Cardiac muscle cell (in vitro differentiated cells and primary cell): ENCODE measurements around the gene NFATC2. TPM values are rescaled to one million over a fixed set of nuclear protein-coding genes. Genes with fewer than 3 reads are reported as not detected.

Source experiments
- DNase-seq, 2 donors: peaks; one replicate each; pipeline versions ENCODE4 v3.0.0 to v3.0.0-alpha.2; 2010 to 2017; ENCODE audit warnings: low read depth in 1 of 2, low spot score in 1 of 2
- H3K27ac ChIP-seq: fragments of 200-600 bp; sonication (generic); 2 replicates; pipeline ENCODE4 v1.5.1; 2016
- H3K27me3 ChIP-seq: fragments of 200-600 bp; sonication (generic); 2 replicates; pipeline ENCODE4 v1.6.0; 2016; ENCODE audit warnings: control low read depth
- H3K36me3 ChIP-seq: fragments of 200-600 bp; sonication (generic); 2 replicates; pipeline ENCODE4 v1.5.1; 2016; ENCODE audit warnings: control low read depth
- H3K4me1 ChIP-seq: fragments of 200-600 bp; sonication (generic); 2 replicates; pipeline ENCODE4 v1.8.1; 2017; ENCODE audit warnings: low read depth, mild to moderate bottlenecking, mixed run types
- H3K4me3 ChIP-seq: fragments of 200-600 bp; sonication (generic); 2 replicates; pipeline ENCODE4 v1.5.1; 2016; ENCODE audit warnings: mild to moderate bottlenecking
- H3K9me3 ChIP-seq: fragments of 200-600 bp; sonication (generic); 2 replicates; pipeline ENCODE4 v1.5.1; 2017; ENCODE audit warnings: low read depth, mild to moderate bottlenecking, control low read depth
- CTCF ChIP-seq: IDR thresholded peaks from 2 replicates; pipeline ENCODE4 v1.5.1; 2012; ENCODE audit warnings: low read depth, mild to moderate bottlenecking, low read length
- polyA plus RNA-seq: library from polyadenylated mRNA; unstranded; fragments of >200 nt; fragmentation: Nextera tagmentation; extraction: Ambion mirVana; gene quantifications from 2 replicates; pipeline ENCODE4 v1.2.1, GENCODE V29; 2016
- total RNA-seq: library from RNA; depleted of rRNA; stranded (reverse); fragments of >200 nt; gene quantifications from 2 replicates; pipeline ENCODE4 v1.2.3, GENCODE V29; 2016

Gene NFATC2
- total and polyA plus RNA-seq, 2 experiments from 2014 or later, result 5.8 to 17.0 TPM

- no peak for DNase-seq
- Histone ChIP-seq H3K9me3 (no peaks in the 10 kb centered on the region), H3K27me3 (no peaks in the 10 kb centered on the region), H3K4me3 (no peak overlapping the region), H3K27ac (no peak overlapping the region), H3K4me1 (peaks cover 1% of the 10 kb centered on the region), H3K36me3 (no peaks in the 10 kb centered on the region)
- no peak for TF ChIP-seq CTCF
These were observed 173.9 kb downstream of the NFATC2 start for GRCh38 chr20:51368461-51369211.

- DNase-seq, result peak in 1 of 2 donors; percentile 97
- H3K4me3 ChIP-seq, result no peak overlapping the region
- no peak for TF ChIP-seq CTCF
- H3K27me3 ChIP-seq, result no peaks in the 10 kb centered on the region
- no peaks in the 10 kb centered on the region for H3K36me3 ChIP-seq
- no peak overlapping the region for H3K27ac ChIP-seq
- H3K4me1 ChIP-seq, result no peaks in the 10 kb centered on the region
- no peaks in the 10 kb centered on the region for H3K9me3 ChIP-seq
These were observed 176.2 kb downstream of the NFATC2 start for GRCh38 chr20:51366155-51366886.

GRCh38 chr20:51365670-51366069 is 176.8 kb downstream of the NFATC2 start:
- H3K36me3 ChIP-seq, result no peaks in the 10 kb centered on the region
- DNase-seq, result peak in 1 of 2 donors; percentile 76
- no peak overlapping the region for H3K27ac ChIP-seq
- no peaks in the 10 kb centered on the region for H3K27me3 ChIP-seq
- H3K4me3 ChIP-seq, result no peak overlapping the region
- no peaks in the 10 kb centered on the region for H3K9me3 ChIP-seq
- no peaks in the 10 kb centered on the region for H3K4me1 ChIP-seq
- TF ChIP-seq CTCF, result no peak

- Histone ChIP-seq H3K4me3 (no peak overlapping the region), H3K27ac (no peak overlapping the region), H3K9me3 (no peaks in the 10 kb centered on the region), H3K36me3 (no peaks in the 10 kb centered on the region), H3K27me3 (no peaks in the 10 kb centered on the region), H3K4me1 (no peaks in the 10 kb centered on the region)
- no peak for TF ChIP-seq CTCF
- DNase-seq, result no peak
These were observed 178.7 kb downstream of the NFATC2 start for GRCh38 chr20:51363813-51364212.

- Histone ChIP-seq H3K9me3 (no peaks in the 10 kb centered on the region), H3K4me1 (no peaks in the 10 kb centered on the region), H3K36me3 (no peaks in the 10 kb centered on the region)
These were observed 179.1 kb downstream of the NFATC2 start for GRCh38 chr20:51363378-51363777.

More at GRCh38 chr20:51363378-51363777, 179.1 kb downstream of the NFATC2 start:
- DNase-seq, result no peak
- TF ChIP-seq CTCF, result no peak
- H3K27ac ChIP-seq, result no peak overlapping the region
- no peak overlapping the region for H3K4me3 ChIP-seq
- H3K27me3 ChIP-seq, result no peaks in the 10 kb centered on the region
